Stimulated activated CD8-positive, alpha-beta memory T cell treated with anti-CD3 and anti-CD28 coated beads, Interleukin-2, amount 100 ng/mL, for 48 hours (primary cell): ENCODE data around the gene STARD3.
A peak's percentile ranks its signal among the peaks of the same experiment; 100 is the strongest.

Source experiments
- DNase-seq, 2 donors: peaks; one replicate each; pipeline ENCODE4 v3.0.0-alpha.2; 2020; ENCODE audit warnings: low read depth in 2 of 2

The STARD3 gene

GRCh38 chr17:39621523-39622379 lies 15.2 kb upstream of the STARD3 start:
- DNase-seq, result peak; percentile 73 to 84

GRCh38 chr17:39622380-39623006 lies 14.5 kb upstream of the STARD3 start:
- DNase-seq, result peak in 1 of 2 donors; percentile 18

- DNase-seq, result peak; percentile 80 to 86
Observed at GRCh38 chr17:39623356-39623950, 13.5 kb upstream of the STARD3 start.

- no peak for DNase-seq
Observed at GRCh38 chr17:39624313-39624712, 12.6 kb upstream of the STARD3 start.

DNA sequence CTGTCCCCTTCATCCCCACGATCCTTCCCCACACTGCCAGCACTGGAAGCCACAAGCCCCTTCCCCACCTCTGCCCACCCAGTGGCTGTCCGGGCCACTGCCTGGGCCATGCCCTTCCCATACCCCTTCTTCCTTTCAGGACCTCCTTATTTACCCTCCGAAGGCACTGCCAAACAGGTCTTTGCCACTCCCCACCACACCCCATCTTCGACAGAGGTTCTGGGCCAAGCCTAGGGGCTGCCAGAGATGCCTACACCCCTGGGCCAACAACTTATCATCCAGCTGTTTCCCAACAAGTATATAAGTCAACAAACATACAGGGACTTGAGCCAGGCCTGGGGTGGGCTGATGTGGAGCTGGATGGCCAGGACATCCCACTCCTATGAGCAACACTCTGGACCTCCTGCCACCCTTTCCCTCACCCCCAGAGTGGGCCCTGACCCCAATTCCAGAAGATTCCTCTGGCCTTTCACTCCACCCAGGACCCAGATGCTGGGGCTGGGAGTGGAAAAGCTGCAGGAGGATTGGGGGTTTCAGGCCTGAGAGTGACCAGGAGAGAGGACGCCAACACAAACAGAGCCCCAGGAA lies 11.7 kb upstream of the STARD3 start:
- no peak for DNase-seq

DNA sequence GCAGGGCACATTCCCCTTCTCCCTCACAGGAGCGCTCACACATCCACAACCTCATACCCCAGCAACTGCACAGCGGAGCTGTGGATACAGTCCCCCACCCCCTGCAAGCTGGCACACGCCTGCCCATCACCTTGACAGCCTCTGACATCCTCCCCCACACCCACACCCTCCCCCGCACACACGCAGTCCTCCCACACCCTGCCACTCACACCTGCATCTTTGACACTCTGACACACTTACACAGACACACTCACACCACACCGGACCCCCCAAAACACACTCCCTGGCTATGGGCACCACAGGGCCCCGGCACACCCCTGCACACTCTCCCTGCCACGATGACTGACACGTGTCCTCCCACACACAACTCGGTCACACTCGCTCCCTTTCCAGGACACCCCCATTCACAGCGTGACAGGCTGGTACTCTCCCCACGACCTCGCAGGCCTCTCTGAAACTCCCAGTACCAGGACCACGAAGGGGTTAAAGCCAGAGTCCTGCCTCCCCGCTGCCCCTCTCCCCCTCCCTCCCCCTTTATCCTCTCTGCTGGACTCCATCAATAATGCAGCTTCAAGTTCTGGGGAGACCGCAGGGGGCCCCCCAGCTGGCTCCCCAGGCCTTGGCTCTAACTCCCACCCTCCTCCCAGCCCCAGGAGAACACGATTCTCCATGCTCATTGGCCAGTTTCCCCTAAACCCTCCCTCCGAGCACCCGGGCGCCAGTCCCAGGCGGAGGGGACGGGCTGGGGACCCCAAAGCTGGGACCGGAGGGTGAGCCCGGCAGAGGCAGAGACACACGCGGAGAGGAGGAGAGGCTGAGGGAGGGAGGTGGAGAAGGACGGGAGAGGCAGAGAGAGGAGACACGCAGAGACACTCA lies 10.5 kb upstream of the STARD3 start, which contains the start of gene PPP1R1B:
Gene PPP1R1B, plus strand, starts transcription at position 782 of the 876 bp plus-strand sequence. CDS start 441 bp downstream, outside the sequence.
- DNase-seq, result no peak

DNA sequence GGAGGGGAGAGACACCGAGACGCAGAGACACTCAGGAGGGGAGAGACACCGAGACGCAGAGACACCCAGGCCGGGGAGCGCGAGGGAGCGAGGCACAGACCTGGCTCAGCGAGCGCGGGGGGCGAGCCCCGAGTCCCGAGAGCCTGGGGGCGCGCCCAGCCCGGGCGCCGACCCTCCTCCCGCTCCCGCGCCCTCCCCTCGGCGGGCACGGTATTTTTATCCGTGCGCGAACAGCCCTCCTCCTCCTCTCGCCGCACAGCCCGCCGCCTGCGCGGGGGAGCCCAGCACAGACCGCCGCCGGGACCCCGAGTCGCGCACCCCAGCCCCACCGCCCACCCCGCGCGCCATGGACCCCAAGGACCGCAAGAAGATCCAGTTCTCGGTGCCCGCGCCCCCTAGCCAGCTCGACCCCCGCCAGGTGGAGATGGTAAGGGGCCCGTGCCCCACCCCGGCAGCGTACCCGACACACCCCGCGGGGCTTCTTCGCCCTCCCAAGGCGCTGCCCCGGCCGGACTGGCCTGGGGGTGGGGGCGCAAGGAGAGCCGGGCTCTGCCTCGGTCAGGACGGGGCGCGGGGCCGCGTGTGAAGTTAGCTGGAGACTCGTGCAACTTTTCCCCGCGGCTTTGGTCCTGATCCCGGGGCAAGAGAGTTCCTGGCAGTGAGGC lies 9.8 kb upstream of the STARD3 start:
- no peak for DNase-seq

DNA sequence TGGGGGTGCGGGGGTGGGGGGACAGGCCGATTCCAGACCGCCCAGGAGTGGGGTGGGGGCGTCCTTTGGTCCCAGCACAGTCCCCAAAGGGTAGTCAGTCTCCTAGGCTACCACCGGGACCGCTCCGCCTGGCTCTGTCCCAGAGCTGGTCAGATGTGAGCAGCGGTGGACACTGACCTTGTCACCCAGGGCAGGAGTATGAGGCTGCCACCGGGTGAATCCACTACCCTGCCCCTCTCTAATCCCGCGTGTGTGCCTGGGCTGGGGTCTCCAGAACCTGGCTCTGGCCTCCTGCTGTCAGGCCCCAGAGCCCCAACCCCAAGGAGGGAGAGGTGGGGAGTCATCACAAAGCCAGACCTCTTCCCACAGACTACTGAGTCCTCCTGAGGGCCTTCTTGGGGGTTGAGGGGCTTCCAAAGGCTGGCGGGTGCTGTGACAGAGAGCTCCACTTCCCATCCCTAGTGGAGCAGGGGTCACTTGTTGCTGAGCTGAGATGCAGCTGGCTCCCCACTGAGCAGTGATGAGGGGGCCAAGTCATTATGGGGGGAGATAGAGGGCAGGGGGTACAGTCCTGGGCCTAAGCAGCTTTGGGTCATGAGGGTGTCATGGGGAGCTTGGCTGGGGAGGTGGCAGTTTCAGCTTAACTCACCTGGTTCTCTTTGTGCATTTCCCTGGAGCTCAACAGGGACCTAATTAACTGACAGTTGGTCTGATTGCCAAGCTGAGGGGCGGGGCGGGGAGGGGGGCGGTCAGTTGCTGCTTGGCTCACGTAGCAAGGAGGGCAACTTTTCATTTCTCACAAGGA lies 9.0 kb upstream of the STARD3 start:
- DNase-seq, result no peak

DNA sequence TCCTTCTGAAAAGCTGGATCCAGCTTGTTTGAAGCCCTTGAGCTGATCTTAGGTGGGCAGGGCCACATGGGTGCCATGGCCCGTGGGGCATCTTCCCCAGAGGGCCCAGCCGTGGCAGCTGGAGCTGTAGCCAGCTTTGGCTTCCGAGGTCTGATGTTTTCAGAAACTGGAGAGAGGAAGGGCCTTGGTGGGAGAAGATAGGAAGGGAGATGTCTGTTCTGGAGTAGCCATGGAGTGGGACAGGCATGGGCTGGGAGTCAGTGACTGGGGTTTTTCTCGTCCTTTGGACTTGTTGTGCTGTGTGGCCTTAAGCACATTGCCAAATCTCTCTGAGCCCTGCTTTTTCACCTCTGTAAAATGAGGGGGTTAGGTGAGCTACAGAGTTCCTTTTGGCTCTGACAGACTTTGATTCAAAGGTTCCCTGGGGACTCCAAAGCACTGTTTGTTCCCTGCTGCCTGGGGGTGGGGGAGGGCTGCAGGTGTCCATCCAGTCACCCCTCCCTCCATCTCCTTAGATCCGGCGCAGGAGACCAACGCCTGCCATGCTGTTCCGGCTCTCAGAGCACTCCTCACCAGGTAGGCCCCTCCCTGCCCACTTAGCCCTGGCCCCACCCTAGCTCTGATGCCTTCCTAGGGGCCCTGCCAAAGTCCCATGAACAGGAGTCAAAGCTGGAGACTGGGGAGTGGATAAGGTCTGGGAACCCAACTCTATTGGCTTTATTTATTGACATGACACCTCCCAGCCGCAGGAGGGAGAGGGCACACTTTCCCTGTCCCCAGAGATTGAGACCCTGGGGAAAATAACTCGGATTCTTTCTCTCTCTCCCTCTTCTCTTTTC lies 8.1 kb upstream of the STARD3 start:
- DNase-seq, result no peak

GRCh38 chr17:39629494-39629880 lies 7.5 kb upstream of the STARD3 start:
- no peak for DNase-seq

- DNase-seq, result no peak
Observed at GRCh38 chr17:39629898-39630297, 7.0 kb upstream of the STARD3 start.

DNA sequence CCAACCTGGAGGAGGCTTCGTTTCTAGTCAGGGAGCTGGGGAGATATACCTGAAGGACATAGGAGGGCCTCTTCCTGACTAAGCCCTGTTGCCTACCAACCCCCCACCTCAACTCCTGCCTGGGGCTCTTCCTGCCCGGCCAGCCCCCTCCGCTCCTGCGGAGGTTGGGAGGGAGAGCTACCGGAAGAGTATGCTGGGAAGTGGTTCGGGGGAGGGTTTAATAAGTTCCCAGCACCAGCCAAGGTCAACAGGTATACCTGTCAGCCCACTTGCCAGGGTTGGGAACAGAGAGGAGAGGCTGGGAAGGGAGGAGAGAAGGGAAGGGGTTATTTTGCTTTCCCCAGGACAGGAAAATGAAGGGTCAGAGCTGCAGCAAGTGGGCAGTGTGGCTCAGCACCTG lies 5.5 kb upstream of the STARD3 start:
- DNase-seq, result no peak

DNA sequence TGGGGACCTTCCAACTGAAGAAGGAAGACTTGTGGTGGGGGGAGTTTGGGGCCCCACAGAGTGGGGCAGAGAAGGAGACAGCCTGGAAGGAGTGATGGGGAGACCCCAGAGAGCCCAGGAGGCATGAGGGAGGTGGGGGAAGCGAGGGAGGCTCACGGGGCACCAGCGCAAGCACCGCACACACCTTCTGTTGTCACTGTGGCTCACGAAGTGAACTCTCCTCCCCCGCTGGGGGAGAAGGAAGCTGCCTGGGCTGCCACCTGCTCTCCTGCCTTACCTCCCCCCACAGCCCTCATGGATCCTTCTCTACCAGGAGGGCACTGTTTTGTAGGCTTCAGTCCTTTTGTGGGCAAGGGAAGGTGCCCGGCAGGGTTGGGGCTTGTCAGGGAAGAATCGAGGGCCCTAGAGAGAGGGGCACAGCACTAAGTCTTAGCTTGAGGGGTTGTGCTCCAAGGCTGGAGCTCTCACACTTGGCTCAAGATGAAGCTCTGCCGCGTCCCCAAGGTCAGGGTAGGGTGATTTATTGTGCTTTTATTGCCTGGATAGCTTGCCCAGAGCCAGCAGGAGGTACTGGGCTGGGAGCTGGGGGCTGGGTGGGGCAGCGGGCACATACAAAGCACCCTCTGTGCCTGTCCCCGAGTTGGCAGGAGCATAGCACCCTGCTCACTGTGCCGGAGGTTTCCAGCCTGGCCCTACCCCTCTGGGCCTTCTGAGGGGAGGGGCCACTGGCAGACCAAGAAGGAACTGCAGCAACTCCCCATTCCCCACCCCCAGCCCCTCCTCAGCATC lies 4.6 kb upstream of the STARD3 start:
- DNase-seq, result no peak

- DNase-seq, result no peak
Observed at GRCh38 chr17:39633570-39634183, 3.3 kb upstream of the STARD3 start.

- no peak for DNase-seq
Observed at GRCh38 chr17:39634384-39634871, 2.5 kb upstream of the STARD3 start.

- DNase-seq, result no peak
Observed at GRCh38 chr17:39635614-39636176, 1.2 kb upstream of the STARD3 start.

- no peak for DNase-seq
Observed at GRCh38 chr17:39636587-39636926, 387 bp upstream of the STARD3 start.
